Skeletal muscle cell (primary cell): ENCODE data around the gene PSPH.
A peak's percentile ranks its signal among the peaks of the same experiment; 100 is the strongest.
"Not testable (repeated sequence)": the region's sequence is repeated elsewhere in the genome, so short reads cannot be mapped to it uniquely, and the experiment has no call there.

ENCODE experiments used
- DNase-seq: peaks from one replicate; pipeline ENCODE4 v3.0.0-alpha.2; 2010; ENCODE audit warnings: low read depth
- H3K4me3 ChIP-seq: 2 replicates; pipeline ENCODE4 v1.5.1; 2011; ENCODE audit warnings: low read depth, mild to moderate bottlenecking, control low read depth, low read length, moderate library complexity

The PSPH gene

GRCh38 chr7:56019501-56019900 is 31.7 kb downstream of the PSPH start:
- DNase-seq = no peak
- H3K4me3 ChIP-seq = no peak overlapping the region

DNA sequence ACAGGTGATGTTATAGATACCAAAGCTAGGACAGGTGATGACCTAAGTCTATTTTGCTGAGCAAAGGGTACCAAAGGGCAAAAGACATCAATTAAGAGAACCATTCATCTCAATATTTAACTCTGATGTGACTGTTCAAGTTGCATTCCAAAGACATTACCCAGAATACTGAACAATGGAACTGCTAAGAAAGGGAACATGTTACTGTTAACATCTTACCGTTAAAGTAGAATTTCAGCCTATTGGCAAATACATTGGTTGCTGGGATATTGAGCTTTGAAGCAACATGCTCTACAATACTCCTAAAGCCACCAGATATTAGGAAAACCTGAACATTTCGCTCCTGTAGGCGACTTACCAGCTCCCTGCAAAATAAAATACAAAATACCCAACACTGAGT is 34.2 kb downstream of the PSPH start:
- DNase-seq, H3K4me3 ChIP-seq: not testable (repeated sequence)

GRCh38 chr7:56009695-56010094 is 41.5 kb downstream of the PSPH start:
- H3K4me3 ChIP-seq = no peak overlapping the region

DNA sequence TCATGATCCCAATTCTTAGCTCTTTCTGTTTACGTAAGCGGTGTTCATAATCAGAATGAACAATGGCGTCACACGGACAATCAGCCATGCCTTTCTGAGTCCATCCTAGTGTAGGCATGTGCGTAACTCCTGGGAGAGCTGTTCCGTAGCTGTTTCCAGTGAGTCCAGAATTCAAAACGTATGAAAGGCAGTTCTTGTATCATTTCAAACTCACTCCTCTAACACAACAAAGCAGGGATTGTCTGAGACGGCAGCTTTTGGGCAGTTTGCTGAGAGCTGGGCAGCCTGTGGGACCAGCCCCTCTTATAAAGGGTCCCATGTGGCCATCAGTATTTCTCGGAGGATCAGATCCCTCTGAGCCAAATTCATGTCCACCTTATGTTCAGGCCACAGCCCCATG is 43.4 kb downstream of the PSPH start:
- H3K4me3 ChIP-seq = no peak overlapping the region
- DNase-seq = no peak

More at GRCh38 chr7:56009695-56010094, 41.5 kb downstream of the PSPH start:
- DNase-seq = no peak

DNA sequence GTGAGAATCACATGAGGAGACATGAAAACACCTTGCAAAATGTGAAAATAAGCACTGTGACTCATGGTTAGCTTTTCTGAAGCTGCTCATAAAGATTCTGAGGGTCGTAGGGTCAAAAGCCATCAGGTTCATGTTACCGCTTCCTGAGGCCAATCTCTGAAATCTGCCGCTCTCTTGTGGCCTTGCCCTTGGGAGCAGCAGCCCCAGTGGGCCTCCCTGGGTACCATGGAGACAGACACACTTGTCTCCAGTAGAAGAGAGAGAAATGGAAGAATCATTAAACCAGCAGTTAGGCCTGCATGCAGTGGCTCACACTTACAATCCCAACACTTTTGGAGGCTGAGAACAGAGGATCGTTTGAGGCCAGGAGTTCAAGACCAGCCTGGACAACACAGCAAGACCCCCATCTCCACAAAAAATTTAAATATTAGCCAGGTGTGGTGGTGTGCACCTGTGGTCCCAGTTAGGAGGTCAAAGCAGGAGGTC is 44.0 kb downstream of the PSPH start:
- DNase-seq = no peak

GRCh38 chr7:56003749-56004148 is 47.5 kb downstream of the PSPH start:
- DNase-seq = no peak
- H3K4me3 ChIP-seq = no peak overlapping the region

More for the DNA sequence above, 44.0 kb downstream of the PSPH start:
- no peak overlapping the region for H3K4me3 ChIP-seq

- H3K4me3 ChIP-seq = no peak overlapping the region
- DNase-seq = no peak
Measured at GRCh38 chr7:55996856-55997500, 54.3 kb downstream of the PSPH start.

DNA sequence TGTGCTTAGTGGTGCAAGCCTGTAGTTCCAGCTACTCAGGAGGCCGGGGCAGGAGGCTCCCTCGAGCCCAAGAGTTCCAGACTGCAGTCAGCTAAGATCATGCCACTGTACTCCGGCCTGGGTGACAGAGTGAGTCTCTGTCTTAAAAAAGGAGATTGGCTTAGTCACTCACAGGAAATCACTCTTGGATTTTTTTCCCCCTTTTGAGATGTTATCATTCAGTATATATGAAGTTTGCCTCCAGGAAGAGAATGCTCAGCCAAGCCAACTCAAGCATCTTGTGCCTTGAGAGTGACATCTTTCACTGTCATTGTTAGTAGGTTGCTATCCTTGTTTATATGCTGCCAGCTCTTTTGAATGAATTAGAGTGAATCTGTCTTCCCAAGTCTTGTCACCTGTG is 58.9 kb downstream of the PSPH start:
- H3K4me3 ChIP-seq = no peak overlapping the region
- DNase-seq = no peak

DNA sequence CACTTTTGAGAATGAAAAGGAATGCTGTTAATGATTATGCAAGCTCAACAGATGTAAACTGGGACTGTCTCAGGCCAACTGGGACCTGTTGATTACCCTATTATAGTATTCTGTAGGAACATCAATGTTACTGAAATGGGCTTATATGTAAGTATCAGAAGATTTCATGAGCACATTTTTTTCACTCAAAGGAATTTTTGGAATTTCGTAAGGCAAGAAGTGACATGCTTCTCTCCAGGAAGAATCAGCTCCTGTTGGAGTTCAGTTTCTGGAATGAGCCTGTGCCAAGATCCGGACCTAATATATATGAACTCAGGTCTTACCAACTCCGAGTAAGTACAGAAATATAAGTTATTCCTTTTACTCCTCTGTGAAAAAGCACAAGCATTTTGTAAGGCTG is 67.7 kb downstream of the PSPH start:
- H3K4me3 ChIP-seq = no peak overlapping the region
- DNase-seq = no peak

GRCh38 chr7:55980266-55980665 is 71.0 kb downstream of the PSPH start:
- no peak for DNase-seq

GRCh38 chr7:55977831-55978230 is 73.4 kb downstream of the PSPH start:
- no peak overlapping the region for H3K4me3 ChIP-seq
- peak; percentile 34 for DNase-seq

More at GRCh38 chr7:55980266-55980665, 71.0 kb downstream of the PSPH start:
- no peak overlapping the region for H3K4me3 ChIP-seq

- no peak for DNase-seq
- H3K4me3 ChIP-seq = no peak overlapping the region
Measured at GRCh38 chr7:55975988-55976633, 75.1 kb downstream of the PSPH start.

DNA sequence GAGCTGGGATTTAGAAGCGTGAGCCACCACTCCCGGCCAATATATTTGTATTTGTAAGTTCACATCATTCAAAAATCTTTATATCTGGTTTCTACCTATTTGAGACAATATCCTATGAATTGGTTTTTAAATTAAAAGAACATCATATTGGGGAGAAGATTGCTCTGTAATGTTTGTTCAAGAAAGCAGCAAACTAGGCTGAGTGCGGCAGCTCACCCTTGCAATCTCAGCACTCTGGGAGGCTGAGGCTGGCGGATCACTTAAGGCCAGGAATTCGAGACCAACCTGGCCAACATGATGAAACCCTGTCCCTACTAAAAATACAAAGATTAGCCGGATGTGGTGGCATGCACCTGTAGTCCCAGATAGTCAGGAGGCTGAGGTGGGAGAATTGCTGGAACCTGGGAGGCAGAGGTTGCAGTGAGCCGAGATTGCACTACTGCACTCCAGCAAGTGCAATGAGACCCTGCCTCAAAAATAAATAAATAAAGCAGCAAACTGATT is 77.4 kb downstream of the PSPH start:
- no peak for DNase-seq
- no peak overlapping the region for H3K4me3 ChIP-seq

- H3K4me3 ChIP-seq = no peak overlapping the region
- no peak for DNase-seq
Measured at GRCh38 chr7:55970978-55971377, 80.3 kb downstream of the PSPH start.

GRCh38 chr7:55970561-55970960 is 80.7 kb downstream of the PSPH start:
- no peak for DNase-seq

GRCh38 chr7:55969391-55969790 is 81.9 kb downstream of the PSPH start:
- H3K4me3 ChIP-seq = no peak overlapping the region
- no peak for DNase-seq

More at GRCh38 chr7:55970561-55970960, 80.7 kb downstream of the PSPH start:
- H3K4me3 ChIP-seq = no peak overlapping the region

DNA sequence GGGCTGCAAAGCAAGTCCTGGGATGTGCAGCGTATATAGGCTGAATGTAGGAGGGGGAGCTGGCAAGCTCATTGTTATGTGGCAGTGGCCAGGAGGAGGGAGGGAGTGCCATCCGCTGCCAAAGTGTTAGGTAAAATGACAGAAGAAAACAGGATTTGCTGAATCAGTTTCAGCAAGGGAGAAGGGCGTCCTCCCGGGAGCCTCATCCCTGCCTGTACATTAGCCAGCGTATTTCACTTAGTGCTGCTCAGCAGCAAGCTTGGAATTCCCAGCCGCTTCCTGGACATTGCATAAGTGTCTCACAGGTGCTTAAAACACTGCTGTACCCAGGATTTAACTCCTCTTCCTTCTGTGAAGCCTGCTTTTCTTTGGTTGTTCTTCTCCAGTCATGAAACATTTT is 84.4 kb downstream of the PSPH start:
- no peak overlapping the region for H3K4me3 ChIP-seq
- DNase-seq = no peak

DNA sequence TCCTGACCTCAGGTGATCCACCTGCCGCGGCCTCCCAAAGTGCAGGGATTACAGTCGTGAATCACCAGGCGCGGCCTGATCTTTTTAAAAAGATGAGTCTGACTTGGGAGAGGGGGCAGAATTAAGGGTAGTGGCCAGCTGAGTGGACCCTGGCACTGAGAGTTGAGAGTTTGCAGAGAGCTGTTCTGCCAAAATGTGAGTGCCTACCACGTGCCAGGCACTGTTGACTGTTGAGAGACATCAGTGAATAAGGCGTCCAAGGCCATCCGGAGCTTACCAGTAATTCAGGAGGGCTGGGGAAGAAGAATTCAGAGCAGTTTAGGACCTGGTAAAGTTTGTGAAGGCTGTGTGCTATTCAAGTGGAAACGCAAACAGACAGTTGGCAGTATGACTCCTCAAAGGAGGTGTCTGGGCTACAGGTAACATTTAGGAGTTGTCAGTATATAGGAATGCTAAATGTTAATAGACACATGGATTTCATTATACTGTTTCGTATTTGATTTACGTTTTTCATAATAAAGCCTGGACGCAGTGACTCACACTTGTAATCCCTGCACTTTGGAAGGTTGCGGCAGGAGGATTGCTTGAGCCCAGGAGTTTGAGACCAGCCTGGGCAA is 85.3 kb downstream of the PSPH start:
- H3K4me3 ChIP-seq = peak overlapping the region; percentile 62
- DNase-seq = no peak

- peak overlapping the region; percentile 62 for H3K4me3 ChIP-seq
- DNase-seq = no peak
Measured at GRCh38 chr7:55965100-55965470, 86.2 kb downstream of the PSPH start.

DNA sequence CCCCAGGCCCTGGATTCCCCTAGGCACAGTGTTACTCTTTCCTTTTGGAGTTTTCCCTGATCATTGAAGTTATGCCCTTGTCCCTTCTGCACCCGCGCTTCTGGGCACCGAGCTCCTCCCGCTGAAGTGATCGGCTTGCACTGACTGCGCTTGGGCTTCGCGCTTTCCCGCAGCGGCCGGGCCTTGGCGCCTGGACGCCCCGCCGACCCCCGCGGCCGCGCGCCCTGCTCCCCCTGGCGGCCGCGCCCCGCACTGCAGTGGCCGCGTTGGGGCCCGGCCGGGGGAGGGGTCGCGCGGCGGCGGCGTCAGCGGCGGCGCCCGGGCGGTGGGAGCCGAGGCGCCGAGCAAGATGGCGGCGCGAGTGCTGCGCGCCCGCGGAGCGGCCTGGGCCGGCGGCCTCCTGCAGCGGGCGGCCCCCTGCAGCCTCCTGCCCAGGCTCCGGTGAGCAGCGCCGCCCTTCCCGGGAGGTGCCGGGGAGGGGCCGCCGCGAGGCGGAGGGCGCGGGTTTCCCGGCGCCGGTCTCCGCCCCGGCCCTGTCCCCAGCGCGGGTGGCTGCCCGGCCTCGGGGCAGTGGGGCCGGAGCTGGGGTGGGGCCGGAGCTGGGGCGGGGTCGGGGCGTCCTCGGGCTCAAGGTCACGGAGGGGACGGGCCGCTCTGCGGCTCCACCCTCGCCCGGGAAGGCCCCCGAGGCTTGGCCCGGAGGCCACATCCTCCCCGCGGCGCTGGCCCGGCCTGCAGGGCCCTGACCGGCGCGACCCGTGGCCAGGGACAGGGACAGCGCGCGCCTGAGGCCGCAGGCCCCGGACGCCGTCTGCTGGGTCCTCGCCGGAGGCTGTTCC is 86.8 kb downstream of the PSPH start, which contains the start of gene NIPSNAP2:
Gene NIPSNAP2, plus strand, starts transcription at position 325 of the 839 bp plus-strand sequence. Its CDS starts 25 bp downstream, at position 350.
- peak within 1 kb of the TSS; percentile 62 for H3K4me3 ChIP-seq
- DNase-seq = no peak
